HepG2 (cell line): ENCODE measurements around the gene MEGF6.

ENCODE experiments used
- CTCF ChIP-seq: sonication (generic); formaldehyde crosslinking; IDR thresholded peaks from 2 replicates; pipeline ENCODE4 v1.5.0; 2020; ENCODE audit warnings: mild to moderate bottlenecking, missing genetic modification reagents, moderate library complexity
- EP300 ChIP-seq, 3 experiments: sonication (generic) in 1 of 3; formaldehyde crosslinking in 1 of 3; IDR thresholded peaks; 2 replicates each; pipeline versions ENCODE4 v1.5.1 to v1.6.1; 2011 to 2020; ENCODE audit warnings: low read depth in 2 of 3, low read length in 2 of 3, borderline replicate concordance in 1 of 3, improper control_type of control experiment in 1 of 3, mild to moderate bottlenecking in 1 of 3, missing genetic modification reagents in 1 of 3, moderate library complexity in 1 of 3
- ESRRA ChIP-seq: sonication (generic); formaldehyde crosslinking; IDR thresholded peaks from 2 replicates; pipeline ENCODE4 v1.5.1; 2020; ENCODE audit warnings: mild to moderate bottlenecking, low read depth, missing genetic modification reagents
- FOXP1 ChIP-seq, 2 experiments: fragments of 450-650 bp in 1 of 2; IDR thresholded peaks; 2 replicates each; pipeline ENCODE4 v1.6.1; 2017 to 2018; ENCODE audit warnings: antibody characterized with exemption in 1 of 2
- HIVEP1 ChIP-seq: sonication (generic); formaldehyde crosslinking; IDR thresholded peaks from 2 replicates; pipeline ENCODE4 v1.4.0; 2020; ENCODE audit warnings: mild to moderate bottlenecking, missing genetic modification reagents
- MAFF ChIP-seq: IDR thresholded peaks from 2 replicates; pipeline ENCODE4 v1.6.1; 2011; ENCODE audit warnings: low read depth, low read length, improper control_type of control experiment
- POLR2A ChIP-seq, 2 experiments: IDR thresholded peaks; 2 replicates each; pipeline ENCODE4 v1.6.1; 2011; ENCODE audit warnings: low read depth in 2 of 2, low read length in 2 of 2, mild to moderate bottlenecking in 1 of 2, moderate library complexity in 1 of 2; ENCODE audit not compliant: insufficient read depth in 1 of 2
- RARG ChIP-seq: sonication (generic); formaldehyde crosslinking; IDR thresholded peaks from 2 replicates; pipeline ENCODE4 v1.4.0; 2020; ENCODE audit warnings: low read depth, mild to moderate bottlenecking, missing genetic modification reagents
- SMC3 ChIP-seq: IDR thresholded peaks from 2 replicates; pipeline ENCODE4 v1.6.1; 2011; ENCODE audit warnings: low read length, improper control_type of control experiment
- THAP8 ChIP-seq: sonication (generic); formaldehyde crosslinking; IDR thresholded peaks from 2 replicates; pipeline ENCODE4 v1.5.1; 2020; ENCODE audit warnings: missing genetic modification reagents, mild to moderate bottlenecking, borderline replicate concordance
- USF2 ChIP-seq, 2 experiments: sonication (generic) in 1 of 2; formaldehyde crosslinking in 1 of 2; IDR thresholded peaks; 2 replicates each; pipeline versions ENCODE4 v1.5.1 to v1.6.1; 2011 to 2020; ENCODE audit warnings: borderline replicate concordance in 1 of 2, low read depth in 1 of 2, low read length in 1 of 2, mild to moderate bottlenecking in 1 of 2, missing genetic modification reagents in 1 of 2, moderate library complexity in 1 of 2
- ZNF724P ChIP-seq: sonication (generic); formaldehyde crosslinking; IDR thresholded peaks from 2 replicates; pipeline ENCODE4 v1.8.0; 2022; ENCODE audit warnings: missing genetic modification reagents, borderline replicate concordance
- ZZZ3 ChIP-seq: sonication (generic); formaldehyde crosslinking; IDR thresholded peaks from 2 replicates; pipeline ENCODE4 v1.4.0; 2020; ENCODE audit warnings: missing genetic modification reagents, mild to moderate bottlenecking, borderline replicate concordance

GRCh38 chr1:3620708-3621107, 9.4 kb upstream of the MEGF6 start:
- no peak for TF ChIP-seq CTCF (CRISPR knock-in tag)
- no peak for TF ChIP-seq MAFF
- no peak for TF ChIP-seq FOXP1 (IDR thresholded peaks at IDR 0.05)
- TF ChIP-seq FOXP1 (CRISPR knock-in tag; IDR thresholded peaks at IDR 0.05) = no peak
- TF ChIP-seq POLR2A (IDR thresholded peaks at IDR 0.05; ENCODE audit: insufficient read depth in 1 of 2, low read depth in 2 of 2, low read length in 2 of 2) = no peak
- no peak for TF ChIP-seq ESRRA (CRISPR knock-in tag)
- 0 out of 2 replicates have a peak, but pooled peaks have one; percentile 27 for TF ChIP-seq USF2 (IDR thresholded peaks at IDR 0.05; ENCODE audit: low read depth, low read length)
- no peak for TF ChIP-seq USF2 (CRISPR knock-in tag; IDR thresholded peaks at IDR 0.05; ENCODE audit: borderline replicate concordance)
- no peak for TF ChIP-seq HIVEP1
- no peak for TF ChIP-seq THAP8 (CRISPR knock-in tag)
- TF ChIP-seq ZNF724P (CRISPR knock-in tag) = no peak
- no peak for TF ChIP-seq SMC3
- TF ChIP-seq EP300 (IDR thresholded peaks at IDR 0.05; ENCODE audit: low read depth in 2 of 2, low read length in 2 of 2) = no peak
- TF ChIP-seq EP300 (CRISPR knock-in tag; IDR thresholded peaks at IDR 0.05; ENCODE audit: borderline replicate concordance) = no peak
- no peak for TF ChIP-seq RARG (CRISPR knock-in tag)
- no peak for TF ChIP-seq ZZZ3
